ENCODE data around the gene WDTC1. TPM values are rescaled to one million over a fixed set of nuclear protein-coding genes. Genes with fewer than 3 reads are reported as not detected.

WDTC1 gene
- total RNA-seq, 1 experiment from 2014 or later = 26.6 TPM

DNA sequence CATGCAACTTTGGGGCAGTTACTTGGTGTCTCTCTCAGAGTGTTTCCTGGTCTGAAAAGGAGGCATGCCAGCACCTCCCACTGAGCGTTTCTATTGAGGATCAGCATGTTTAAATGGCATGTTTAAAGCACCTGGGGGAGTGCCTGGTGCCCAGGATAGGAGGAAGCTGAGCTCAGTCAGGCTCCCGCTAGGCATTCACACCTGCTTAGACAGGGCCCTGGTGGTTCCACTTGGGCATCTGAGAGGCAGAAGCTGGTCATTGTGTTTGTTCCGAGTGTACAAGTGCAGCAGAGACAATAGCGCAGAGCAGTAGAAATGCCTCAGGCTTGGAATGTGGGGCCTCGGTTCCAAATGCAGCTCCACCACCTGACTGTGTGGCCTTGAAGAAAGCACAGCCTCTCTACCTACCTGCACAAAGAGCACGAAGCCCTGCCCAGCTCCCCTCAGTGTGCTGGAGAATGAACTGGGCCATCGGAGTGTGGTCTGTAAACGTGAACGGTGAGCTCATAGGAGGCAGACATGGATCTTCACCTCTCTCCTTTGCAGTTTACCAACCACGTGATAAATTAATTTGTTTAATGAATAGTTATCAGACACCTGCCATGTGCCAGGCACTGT, 67.3 kb downstream of the WDTC1 start:
- Histone ChIP-seq H3K9me2 (ENCODE audit: insufficient read depth) (no peaks in the 10 kb centered on the region), H3K9ac (ENCODE audit: low read length) (no peak overlapping the region), H3K9me3 (ENCODE audit: control insufficient read depth in 1 of 2, insufficient read depth in 1 of 2, low read depth in 1 of 2, low read length in 2 of 2) (no peaks in the 10 kb centered on the region), H3K4me3 (replicated peaks in 1 of 2; ENCODE audit: low read depth in 1 of 2, low read length in 2 of 2) (no peak overlapping the region), H3K79me2 (ENCODE audit: insufficient read depth, low read length) (no peaks in the 10 kb centered on the region), H3K27me3 (ENCODE audit: insufficient read depth, low read length) (no peaks in the 10 kb centered on the region), H3K27ac (ENCODE audit: low read depth, low read length) (no peak overlapping the region), H4K20me1 (ENCODE audit: insufficient read depth) (no peaks in the 10 kb centered on the region), H3K4me1 (ENCODE audit: control insufficient read depth in 1 of 2, insufficient read depth in 2 of 2, low read length in 2 of 2) (peaks cover 3 to 11% of the 10 kb centered on the region in 2 experiments; a peak in 3 of 4 replicates), H3K36me3 (ENCODE audit: control insufficient read depth in 1 of 2, insufficient read depth in 2 of 2, low read length in 2 of 2) (no peaks in the 10 kb centered on the region), H3K4me2 (ENCODE audit: low read length) (no peak overlapping the region), H2AFZ (ENCODE audit: low read depth, low read length, poor library complexity, severe bottlenecking) (no peak overlapping the region)
- POLR2A ChIA-PET = no interaction called here
- RAD21 ChIA-PET (ENCODE audit: low non-redundant PET in 1 of 2, low total read pairs in 2 of 2, uncharacterized antibody in 2 of 2, unreplicated experiment in 2 of 2) = interaction anchor here (1.0 to 2.0 kb wide), 4 partner anchors 67 to 94 kb away, joined by 3 to 5 read pairs (median 4); no protein-coding TSS in a partner anchor
- no TSS peak for BruUV-seq (replicated peaks)
- DNase-seq (ENCODE audit: low read depth, low spot score) (no peak), ATAC-seq (no peak)
- CTCF ChIA-PET = interaction anchor here (0.8 to 6.5 kb wide), 13 partner anchors 11 to 304 kb away, joined by 3 to 65 read pairs (median 4); partner anchors contain the start of gene MAP3K6
- TF ChIP-seq CEBPB (IDR thresholded peaks at IDR 0.05; ENCODE audit: low read depth) = no peak
- no peak for TF ChIP-seq FOSL1 (IDR thresholded peaks at IDR 0.05; ENCODE audit: low read depth)
- TF ChIP-seq ZNF274 (IDR thresholded peaks at IDR 0.05; ENCODE audit: low read depth, low read length) = no peak
- TF ChIP-seq, protein P1, sequence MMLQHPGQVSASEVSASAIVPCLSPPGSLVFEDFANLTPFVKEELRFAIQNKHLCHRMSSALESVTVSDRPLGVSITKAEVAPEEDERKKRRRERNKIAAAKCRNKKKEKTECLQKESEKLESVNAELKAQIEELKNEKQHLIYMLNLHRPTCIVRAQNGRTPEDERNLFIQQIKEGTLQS (IDR thresholded peaks at IDR 0.05) = no peak
- TF ChIP-seq, protein P2, sequence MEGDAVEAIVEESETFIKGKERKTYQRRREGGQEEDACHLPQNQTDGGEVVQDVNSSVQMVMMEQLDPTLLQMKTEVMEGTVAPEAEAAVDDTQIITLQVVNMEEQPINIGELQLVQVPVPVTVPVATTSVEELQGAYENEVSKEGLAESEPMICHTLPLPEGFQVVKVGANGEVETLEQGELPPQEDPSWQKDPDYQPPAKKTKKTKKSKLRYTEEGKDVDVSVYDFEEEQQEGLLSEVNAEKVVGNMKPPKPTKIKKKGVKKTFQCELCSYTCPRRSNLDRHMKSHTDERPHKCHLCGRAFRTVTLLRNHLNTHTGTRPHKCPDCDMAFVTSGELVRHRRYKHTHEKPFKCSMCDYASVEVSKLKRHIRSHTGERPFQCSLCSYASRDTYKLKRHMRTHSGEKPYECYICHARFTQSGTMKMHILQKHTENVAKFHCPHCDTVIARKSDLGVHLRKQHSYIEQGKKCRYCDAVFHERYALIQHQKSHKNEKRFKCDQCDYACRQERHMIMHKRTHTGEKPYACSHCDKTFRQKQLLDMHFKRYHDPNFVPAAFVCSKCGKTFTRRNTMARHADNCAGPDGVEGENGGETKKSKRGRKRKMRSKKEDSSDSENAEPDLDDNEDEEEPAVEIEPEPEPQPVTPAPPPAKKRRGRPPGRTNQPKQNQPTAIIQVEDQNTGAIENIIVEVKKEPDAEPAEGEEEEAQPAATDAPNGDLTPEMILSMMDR (IDR thresholded peaks at IDR 0.05 in 2 of 3, conservative IDR thresholded peaks at IDR 0.05 in 1 of 3; ENCODE audit: borderline replicate concordance in 1 of 3, insufficient read depth in 1 of 3, low read depth in 2 of 3, low read length in 2 of 3) = no peak
- no peak for TF ChIP-seq POLR2A (IDR thresholded peaks at IDR 0.05; ENCODE audit: borderline replicate concordance, extremely low read depth, insufficient read depth, insufficient read length)
- TF ChIP-seq ZFX (IDR thresholded peaks at IDR 0.05) = no peak
- no peak for TF ChIP-seq SRF (IDR thresholded peaks at IDR 0.05; ENCODE audit: low read depth)
- TF ChIP-seq, protein P3, sequence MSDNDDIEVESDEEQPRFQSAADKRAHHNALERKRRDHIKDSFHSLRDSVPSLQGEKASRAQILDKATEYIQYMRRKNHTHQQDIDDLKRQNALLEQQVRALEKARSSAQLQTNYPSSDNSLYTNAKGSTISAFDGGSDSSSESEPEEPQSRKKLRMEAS (IDR thresholded peaks at IDR 0.05) = no peak
- TF ChIP-seq, protein P4, sequence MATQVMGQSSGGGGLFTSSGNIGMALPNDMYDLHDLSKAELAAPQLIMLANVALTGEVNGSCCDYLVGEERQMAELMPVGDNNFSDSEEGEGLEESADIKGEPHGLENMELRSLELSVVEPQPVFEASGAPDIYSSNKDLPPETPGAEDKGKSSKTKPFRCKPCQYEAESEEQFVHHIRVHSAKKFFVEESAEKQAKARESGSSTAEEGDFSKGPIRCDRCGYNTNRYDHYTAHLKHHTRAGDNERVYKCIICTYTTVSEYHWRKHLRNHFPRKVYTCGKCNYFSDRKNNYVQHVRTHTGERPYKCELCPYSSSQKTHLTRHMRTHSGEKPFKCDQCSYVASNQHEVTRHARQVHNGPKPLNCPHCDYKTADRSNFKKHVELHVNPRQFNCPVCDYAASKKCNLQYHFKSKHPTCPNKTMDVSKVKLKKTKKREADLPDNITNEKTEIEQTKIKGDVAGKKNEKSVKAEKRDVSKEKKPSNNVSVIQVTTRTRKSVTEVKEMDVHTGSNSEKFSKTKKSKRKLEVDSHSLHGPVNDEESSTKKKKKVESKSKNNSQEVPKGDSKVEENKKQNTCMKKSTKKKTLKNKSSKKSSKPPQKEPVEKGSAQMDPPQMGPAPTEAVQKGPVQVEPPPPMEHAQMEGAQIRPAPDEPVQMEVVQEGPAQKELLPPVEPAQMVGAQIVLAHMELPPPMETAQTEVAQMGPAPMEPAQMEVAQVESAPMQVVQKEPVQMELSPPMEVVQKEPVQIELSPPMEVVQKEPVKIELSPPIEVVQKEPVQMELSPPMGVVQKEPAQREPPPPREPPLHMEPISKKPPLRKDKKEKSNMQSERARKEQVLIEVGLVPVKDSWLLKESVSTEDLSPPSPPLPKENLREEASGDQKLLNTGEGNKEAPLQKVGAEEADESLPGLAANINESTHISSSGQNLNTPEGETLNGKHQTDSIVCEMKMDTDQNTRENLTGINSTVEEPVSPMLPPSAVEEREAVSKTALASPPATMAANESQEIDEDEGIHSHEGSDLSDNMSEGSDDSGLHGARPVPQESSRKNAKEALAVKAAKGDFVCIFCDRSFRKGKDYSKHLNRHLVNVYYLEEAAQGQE (IDR thresholded peaks at IDR 0.05; ENCODE audit: low read depth) = no peak
- TF ChIP-seq YY1 (IDR thresholded peaks at IDR 0.05; ENCODE audit: extremely low read depth, insufficient replicate concordance, low read depth, low read length) = no peak
- TF ChIP-seq SP1 (IDR thresholded peaks at IDR 0.05; ENCODE audit: low read depth) = no peak
- TF ChIP-seq POLR2AphosphoS5 (IDR thresholded peaks at IDR 0.05; ENCODE audit: low read depth, low read length) = no peak
- no peak for TF ChIP-seq TCF7L2 (IDR thresholded peaks at IDR 0.05; ENCODE audit: borderline replicate concordance, extremely low read depth, insufficient read depth, insufficient read length)
- no peak for TF ChIP-seq EGR1 (IDR thresholded peaks at IDR 0.05; ENCODE audit: low read depth)
- no peak for TF ChIP-seq EZH2phosphoT487 (IDR thresholded peaks at IDR 0.05; ENCODE audit: borderline replicate concordance)
- TF ChIP-seq CBX3 (IDR thresholded peaks at IDR 0.05; ENCODE audit: low read depth) = no peak
- intact Hi-C loops (cut with micrococcal nuclease) = loop anchor here (1.0 kb wide), 1 partner anchor 87 kb away; no protein-coding TSS in a partner anchor

Data from HCT116 (cell line).